HG02870 (cell line): ENCODE data around the gene FAM78B.

Source experiments
- ATAC-seq: cut with Tn5 transposase; IDR thresholded peaks from one replicate; pipeline ENCODE4 v1.9.1; 2021; ENCODE audit warnings: mild to moderate bottlenecking, moderate library complexity; ENCODE audit not compliant: unreplicated experiment

FAM78B gene

GRCh38 chr1:166079276-166079675, 87.5 kb downstream of the FAM78B start:
- no peak for ATAC-seq

- no peak for ATAC-seq
Measured at GRCh38 chr1:166073489-166073888, 93.3 kb downstream of the FAM78B start.

- no peak for ATAC-seq
Measured at GRCh38 chr1:166069390-166069789, 97.4 kb downstream of the FAM78B start.

GRCh38 chr1:166066107-166066506, 100.7 kb downstream of the FAM78B start:
- ATAC-seq, result no peak

GRCh38 chr1:166064951-166065350, 101.8 kb downstream of the FAM78B start:
- no peak for ATAC-seq

- ATAC-seq, result no peak
Measured at GRCh38 chr1:166064313-166064926, 102.4 kb downstream of the FAM78B start.

- ATAC-seq, result no peak
Measured at GRCh38 chr1:166063701-166064100, 103.1 kb downstream of the FAM78B start.

- ATAC-seq, result no peak
Measured at GRCh38 chr1:166062421-166063070, 104.3 kb downstream of the FAM78B start.

- no peak for ATAC-seq
Measured at GRCh38 chr1:166057650-166058049, 109.2 kb downstream of the FAM78B start.

- no peak for ATAC-seq
Measured at GRCh38 chr1:166053395-166053794, 113.4 kb downstream of the FAM78B start.

- no peak for ATAC-seq
Measured at GRCh38 chr1:166040202-166040997, 126.4 kb downstream of the FAM78B start.

- ATAC-seq, result no peak
Measured at GRCh38 chr1:166039436-166040201, 127.2 kb downstream of the FAM78B start.

- ATAC-seq, result no peak
Measured at GRCh38 chr1:166036092-166036491, 130.7 kb downstream of the FAM78B start.

- ATAC-seq, result no peak
Measured at GRCh38 chr1:166032572-166033371, 134.0 kb downstream of the FAM78B start.

GRCh38 chr1:166031932-166032571, 134.7 kb downstream of the FAM78B start:
- ATAC-seq, result no peak

- no peak for ATAC-seq
Measured at GRCh38 chr1:166029196-166029945, 137.4 kb downstream of the FAM78B start.

GRCh38 chr1:166026555-166026954, 140.2 kb downstream of the FAM78B start:
- no peak for ATAC-seq

- no peak for ATAC-seq
Measured at GRCh38 chr1:166026143-166026542, 140.7 kb downstream of the FAM78B start.

- ATAC-seq, result no peak
Measured at GRCh38 chr1:166020210-166020609, 146.6 kb downstream of the FAM78B start.
